Rectal smooth muscle tissue (tissue), 1 donor: ENCODE data around the gene DDX23.
A peak's percentile ranks its signal among the peaks of the same experiment; 100 is the strongest.
"Not testable (repeated sequence)": the region's sequence is repeated elsewhere in the genome, so short reads cannot be mapped to it uniquely, and the experiment has no call there.

Experiments used
- H3K27ac ChIP-seq: one replicate; pipeline ENCODE4 v1.7.0; 2013; ENCODE audit warnings: low read depth, low read length, inconsistent platforms
- H3K27me3 ChIP-seq: one replicate; pipeline ENCODE4 v1.7.0; 2013; ENCODE audit warnings: low read length; ENCODE audit not compliant: control insufficient read depth, insufficient read depth
- H3K36me3 ChIP-seq: one replicate; pipeline ENCODE4 v1.7.0; 2013; ENCODE audit warnings: low read length; ENCODE audit not compliant: control insufficient read depth, insufficient read depth
- H3K4me1 ChIP-seq: one replicate; pipeline ENCODE4 v1.7.0; 2013; ENCODE audit warnings: low read length; ENCODE audit not compliant: control insufficient read depth, insufficient read depth
- H3K4me3 ChIP-seq: one replicate; pipeline ENCODE4 v1.7.0; 2013; ENCODE audit warnings: low read length
- H3K9ac ChIP-seq: one replicate; pipeline ENCODE4 v1.7.0; 2013; ENCODE audit warnings: low read length

Gene DDX23

DNA sequence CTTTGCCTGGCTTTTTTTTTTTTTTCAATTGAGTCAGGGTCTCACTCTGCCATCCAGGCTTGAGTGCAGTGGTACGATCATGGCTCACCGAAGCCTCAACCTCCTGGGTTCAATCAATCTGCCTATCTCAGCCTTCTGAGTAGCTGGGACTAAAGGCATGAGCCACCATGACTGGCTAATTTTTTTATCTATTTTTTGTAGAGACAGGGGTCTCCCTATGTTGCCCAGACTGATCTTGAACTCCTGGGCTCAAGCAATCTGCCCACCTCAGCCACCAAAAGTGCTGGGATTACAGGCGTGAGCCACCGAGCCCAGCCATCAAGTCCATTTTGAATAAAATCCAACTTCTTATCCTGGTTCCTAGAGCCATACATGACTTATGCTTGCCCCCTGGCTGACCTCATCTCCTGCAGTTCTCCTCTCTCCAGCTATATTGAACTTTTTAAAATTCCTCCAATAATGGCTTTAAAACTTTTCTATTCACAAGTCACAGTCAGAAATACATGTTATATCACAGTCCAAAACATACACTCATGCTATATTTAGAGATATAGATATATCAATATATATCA, 24.1 kb upstream of the DDX23 start:
- Histone ChIP-seq H3K4me1 (no peaks in the 10 kb centered on the region), H3K27me3 (no peaks in the 10 kb centered on the region), H3K27ac (no peak overlapping the region), H3K4me3 (no peak overlapping the region), H3K9ac (no peak overlapping the region), H3K36me3 (no peaks in the 10 kb centered on the region)

- not testable (repeated sequence) for H3K27ac ChIP-seq, H3K36me3 ChIP-seq, H3K9ac ChIP-seq, H3K27me3 ChIP-seq, H3K4me3 ChIP-seq, H3K4me1 ChIP-seq
These were observed 21.6 kb upstream of the DDX23 start for GRCh38 chr12:48873534-48873933.

GRCh38 chr12:48873096-48873495, 21.1 kb upstream of the DDX23 start:
- H3K4me1 ChIP-seq, result no peaks in the 10 kb centered on the region
- H3K4me3 ChIP-seq, result no peak overlapping the region
- no peak overlapping the region for H3K9ac ChIP-seq
- H3K27me3 ChIP-seq, result no peaks in the 10 kb centered on the region
- H3K36me3 ChIP-seq, result no peaks in the 10 kb centered on the region
- H3K27ac ChIP-seq, result no peak overlapping the region

DNA sequence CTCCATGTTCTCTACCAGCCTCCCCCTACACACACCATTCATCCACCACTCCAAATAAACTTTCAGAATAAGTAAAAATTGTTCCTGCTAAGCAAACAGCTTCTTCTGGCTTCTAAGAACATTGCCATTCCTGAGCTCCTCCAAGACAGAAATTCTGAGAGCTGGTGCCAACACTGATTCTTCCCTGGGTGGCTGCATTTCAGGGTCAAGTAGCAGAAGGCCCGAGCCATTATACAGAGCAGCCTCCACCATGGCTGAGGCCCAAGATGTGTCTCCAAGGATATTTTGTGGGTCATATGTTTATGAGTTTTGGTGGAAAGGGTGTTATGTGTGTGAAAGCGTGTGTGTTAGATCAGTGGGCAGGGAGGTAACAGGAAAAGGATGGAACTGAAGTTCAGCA, 17.2 kb upstream of the DDX23 start:
- Histone ChIP-seq H3K27ac (no peak overlapping the region), H3K36me3 (no peaks in the 10 kb centered on the region), H3K4me3 (no peak overlapping the region), H3K4me1 (peaks cover 3% of the 10 kb centered on the region), H3K9ac (no peak overlapping the region), H3K27me3 (peaks cover 6% of the 10 kb centered on the region)

- Histone ChIP-seq H3K27me3 (peaks cover 8% of the 10 kb centered on the region), H3K27ac (no peak overlapping the region), H3K36me3 (no peaks in the 10 kb centered on the region), H3K4me1 (peaks cover 3% of the 10 kb centered on the region), H3K9ac (no peak overlapping the region), H3K4me3 (no peak overlapping the region)
These were observed 16.5 kb upstream of the DDX23 start for GRCh38 chr12:48868451-48868850.

DNA sequence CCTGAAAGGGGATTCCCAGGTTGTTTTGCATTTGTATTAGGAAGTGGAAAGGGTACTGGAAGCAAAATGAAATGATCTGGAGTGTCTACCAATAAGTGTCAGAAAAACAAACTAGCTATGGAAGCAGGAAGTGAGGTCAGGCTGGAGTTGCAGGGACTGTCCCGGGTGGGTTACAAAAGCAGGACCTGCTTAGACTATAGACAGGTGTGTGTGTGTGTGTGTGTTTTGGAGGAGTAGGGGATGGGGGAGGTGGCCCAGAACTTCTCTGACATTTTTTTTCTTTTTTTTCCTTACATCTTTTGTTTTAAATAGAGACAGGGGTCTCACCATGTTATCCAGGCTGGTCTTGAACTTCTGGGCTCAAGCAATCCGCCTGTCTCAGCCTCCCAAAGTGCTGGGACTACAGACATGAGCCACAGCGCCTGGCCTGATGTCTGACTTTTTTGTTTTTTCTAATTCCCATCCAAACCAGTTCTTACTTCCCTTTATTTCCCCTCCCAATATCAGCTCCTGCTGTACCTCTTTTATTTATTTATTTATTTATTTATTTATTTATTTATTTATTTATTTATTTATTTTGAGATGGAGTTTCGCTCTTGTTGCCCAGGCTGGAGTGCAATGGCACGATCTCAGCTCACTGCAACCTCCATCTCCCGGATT, 14.2 kb upstream of the DDX23 start:
- Histone ChIP-seq H3K4me3 (peak overlapping the region; percentile 80), H3K27ac (no peak overlapping the region), H3K4me1 (peaks cover 3% of the 10 kb centered on the region), H3K27me3 (peaks cover 13% of the 10 kb centered on the region), H3K9ac (no peak overlapping the region), H3K36me3 (no peaks in the 10 kb centered on the region)

GRCh38 chr12:48865281-48866051, 13.5 kb upstream of the DDX23 start, which contains the start of gene RND1:
Gene RND1, minus strand, starts transcription at chr12:48865870. Its CDS starts 103 bp downstream, at chr12:48865767.
- Histone ChIP-seq H3K36me3 (no peaks in the 10 kb centered on the region), H3K4me3 (peak within 1 kb of the TSS; percentile 80), H3K9ac (no peak within 1 kb of the TSS), H3K27me3 (peaks cover 13% of the 10 kb centered on the region), H3K27ac (no peak within 1 kb of the TSS), H3K4me1 (peaks cover 3% of the 10 kb centered on the region)

DNA sequence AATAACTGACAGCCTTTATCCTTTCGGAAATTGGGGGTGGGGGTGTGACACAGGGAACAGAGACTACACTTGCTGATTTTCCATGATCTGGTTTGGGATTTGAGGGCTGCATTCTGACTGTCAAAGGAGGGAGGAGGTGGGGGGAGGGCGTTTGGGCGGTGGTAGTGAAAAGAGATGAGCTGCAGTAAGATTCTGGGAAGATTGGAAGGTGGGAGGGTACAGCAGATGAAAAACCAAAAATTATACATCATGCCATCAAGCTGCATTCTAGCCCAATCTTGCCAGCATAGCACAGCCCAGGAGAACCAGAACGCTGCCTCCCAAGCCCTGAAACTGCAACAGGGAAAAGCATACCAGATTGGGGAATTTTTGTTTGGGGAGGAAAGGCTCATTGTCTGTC, 11.3 kb upstream of the DDX23 start:
- no peak overlapping the region for H3K27ac ChIP-seq
- H3K36me3 ChIP-seq, result no peaks in the 10 kb centered on the region
- peaks cover 3% of the 10 kb centered on the region for H3K4me1 ChIP-seq
- H3K4me3 ChIP-seq, result no peak overlapping the region
- no peak overlapping the region for H3K9ac ChIP-seq
- peaks cover 13% of the 10 kb centered on the region for H3K27me3 ChIP-seq

DNA sequence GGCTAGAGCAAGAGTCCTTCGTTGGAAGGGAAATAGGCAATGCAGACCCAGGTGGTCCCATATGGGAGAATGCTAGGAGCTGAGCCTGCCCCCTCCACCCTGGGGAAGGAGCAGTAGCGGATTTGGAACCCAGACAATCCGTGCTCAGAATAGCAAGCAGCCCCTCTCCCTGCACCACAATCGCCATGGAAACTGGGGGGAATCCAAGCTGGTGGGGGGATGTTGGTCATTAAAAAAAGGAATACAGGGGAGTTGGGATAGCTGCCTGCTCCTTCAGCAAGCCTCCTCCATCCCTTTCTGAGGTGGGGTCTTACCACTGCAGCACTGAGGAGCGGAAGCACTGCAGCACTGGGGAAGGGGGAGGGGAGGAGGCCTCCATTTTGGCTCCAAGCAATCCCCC, 10.8 kb upstream of the DDX23 start:
- Histone ChIP-seq H3K36me3 (no peaks in the 10 kb centered on the region), H3K27me3 (peaks cover 13% of the 10 kb centered on the region), H3K27ac (no peak overlapping the region), H3K4me1 (peaks cover 3% of the 10 kb centered on the region), H3K4me3 (no peak overlapping the region), H3K9ac (no peak overlapping the region)

DNA sequence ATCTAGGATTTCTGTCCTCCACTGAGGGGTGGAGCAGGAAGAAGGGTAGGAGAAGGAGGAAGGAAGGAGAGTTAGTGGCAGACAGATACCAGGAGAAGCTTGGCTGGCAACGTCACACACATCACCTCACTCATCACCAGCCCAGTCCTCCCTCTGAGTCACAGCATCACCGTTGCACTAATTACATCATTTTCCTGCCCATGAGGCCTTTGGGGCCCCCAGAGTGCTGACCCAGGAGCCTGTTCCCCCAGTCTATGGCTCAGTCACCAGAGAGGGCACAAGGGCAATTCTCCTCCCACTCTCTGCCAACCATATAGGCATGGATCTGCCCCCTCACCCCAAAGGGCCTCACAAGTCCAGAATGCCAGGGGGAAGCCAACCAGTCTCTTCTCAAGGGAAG, 9.1 kb upstream of the DDX23 start:
- no peak overlapping the region for H3K9ac ChIP-seq
- H3K4me3 ChIP-seq, result no peak overlapping the region
- H3K36me3 ChIP-seq, result no peaks in the 10 kb centered on the region
- H3K27me3 ChIP-seq, result peaks cover 13% of the 10 kb centered on the region
- peaks cover 3% of the 10 kb centered on the region for H3K4me1 ChIP-seq
- H3K27ac ChIP-seq, result no peak overlapping the region

GRCh38 chr12:48860236-48860635, 8.3 kb upstream of the DDX23 start:
- H3K9ac ChIP-seq, H3K4me3 ChIP-seq, H3K36me3 ChIP-seq, H3K27ac ChIP-seq, H3K4me1 ChIP-seq: not testable (repeated sequence)
- peaks cover 13% of the 10 kb centered on the region for H3K27me3 ChIP-seq

DNA sequence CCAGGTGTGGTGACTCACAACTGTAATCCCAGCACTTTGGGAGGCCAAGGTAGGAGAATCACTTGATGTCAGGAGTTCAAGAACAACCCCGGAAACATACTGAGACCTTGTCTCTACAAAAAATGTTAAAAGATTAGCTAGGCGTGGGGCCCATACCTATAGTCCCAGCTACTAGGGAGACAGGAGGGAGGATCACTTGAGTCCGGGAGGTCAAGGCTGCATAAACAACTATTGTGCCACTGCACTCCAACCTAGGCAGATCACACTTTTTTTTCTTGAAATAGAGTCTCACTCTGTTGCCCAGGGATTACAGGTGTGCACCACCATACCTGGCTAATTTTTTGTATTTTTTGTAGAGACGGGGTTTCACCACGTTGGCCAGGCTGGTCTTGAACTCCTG, 7.6 kb upstream of the DDX23 start:
- H3K36me3 ChIP-seq, result no peaks in the 10 kb centered on the region
- no peak overlapping the region for H3K27ac ChIP-seq
- no peaks in the 10 kb centered on the region for H3K4me1 ChIP-seq
- no peak overlapping the region for H3K9ac ChIP-seq
- peaks cover 10% of the 10 kb centered on the region for H3K27me3 ChIP-seq
- no peak overlapping the region for H3K4me3 ChIP-seq
